Erythroblast (primary cell): ENCODE results near the gene KRT9.

ENCODE experiments used
- GATA1 ChIP-seq: IDR thresholded peaks from 2 replicates; pipeline ENCODE4 v1.6.1; 2011; ENCODE audit warnings: low read depth, mild to moderate bottlenecking, control low read depth, low read length, moderate library complexity
- POLR2A ChIP-seq: IDR thresholded peaks from 2 replicates; pipeline ENCODE4 v1.6.1; 2011; ENCODE audit warnings: mild to moderate bottlenecking, low read length

DNA sequence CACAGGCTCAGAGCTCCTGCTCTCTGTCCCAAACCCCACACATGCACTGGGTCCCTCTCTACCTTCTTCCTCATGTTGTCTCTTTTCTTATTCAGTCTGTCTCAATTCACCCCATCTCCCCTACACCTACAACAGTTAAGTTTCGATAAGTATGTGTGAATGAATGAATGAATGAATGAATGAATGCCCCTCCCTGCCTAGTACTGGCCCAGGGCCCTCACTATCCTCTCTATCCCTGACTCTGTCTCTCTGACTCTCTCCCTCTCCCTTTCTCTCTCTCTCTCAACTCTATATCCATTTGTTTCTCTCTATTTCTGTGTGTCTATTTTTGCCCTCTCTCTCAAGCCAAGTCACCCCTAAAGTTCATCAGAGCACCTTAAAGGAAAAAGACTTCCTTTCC is 6.7 kb upstream of the KRT9 start:
- TF ChIP-seq POLR2A (no peak), GATA1 (no peak)
